K562 (cell line): ENCODE measurements around the gene IARS2. TPM values are rescaled to one million over a fixed set of nuclear protein-coding genes. Genes with fewer than 3 reads are reported as not detected.

Source experiments
- ATAC-seq: fragments of 200-7000 bp; cut with Tn5 transposase; 3 replicates; pipeline ENCODE4 v1.9.1; 2020; ENCODE audit warnings: moderate library complexity
- BruUV-seq: library from RNA; stranded (reverse); fragments of 400-500 nt; replicated peaks from 2 replicates; lab custom pipeline; 2021; lab: Mats Ljungman, UMichigan
- CTCF ChIA-PET: fragments of 300-600 bp; formaldehyde crosslinking; extraction: SDS; loops from one replicate; lab custom pipeline; 2021; ENCODE audit warnings: low intra/inter-chr PET ratio; lab: Yijun Ruan, JAX
- POLR2A ChIA-PET: fragments of 300-600, 350-650 bp; sonication (Branson Sonifier 250); formaldehyde crosslinking; extraction: SDS; loops from one replicate; lab custom pipeline; 2021; ENCODE audit warnings: antibody characterized with exemption, inconsistent platforms; lab: Yijun Ruan, JAX
- DNase-seq, 4 experiments: peaks; one replicate each; pipeline versions ENCODE4 v3.0.0 to v3.0.0-alpha.2; 2011 to 2018; ENCODE audit warnings: low spot score in 3 of 4, mixed read lengths in 3 of 4; ENCODE audit errors: extremely low read depth in 1 of 4
- FAIRE-seq: peaks from 2 replicates; lab custom pipeline; 2011; peaks lifted over from hg19 to GRCh38; lab: Jason Lieb, UNC
- H2AFZ ChIP-seq: 2 replicates; pipeline ENCODE4 v1.6.0; 2011; ENCODE audit warnings: low read depth, low read length, control low read depth, inconsistent platforms
- H3K27ac ChIP-seq: fragments of 200-600 bp; 3 replicates; pipeline ENCODE4 v1.8.0; 2011; ENCODE audit warnings: low read depth, mild to moderate bottlenecking, control low read depth, inconsistent platforms, low read length, moderate library complexity, mixed read lengths; ENCODE audit errors: extremely low read depth
- H3K27me3 ChIP-seq, 2 experiments: fragments of 300-600 bp in 1 of 2; 2 replicates in 1 of 2; 3 replicates in 1 of 2; pipeline versions ENCODE4 v1.6.0 to v1.8.0; 2011; ENCODE audit warnings: inconsistent platforms in 2 of 2, low read length in 2 of 2, mild to moderate bottlenecking in 1 of 2, mixed read lengths in 1 of 2, moderate library complexity in 1 of 2; ENCODE audit not compliant: control insufficient read depth in 2 of 2, insufficient read depth in 2 of 2
- H3K36me3 ChIP-seq: fragments of 300-600 bp; 3 replicates; pipeline ENCODE4 v1.8.0; 2011; ENCODE audit warnings: mild to moderate bottlenecking, low read length, inconsistent platforms; ENCODE audit not compliant: control insufficient read depth, insufficient read depth
- H3K4me1 ChIP-seq, 2 experiments: fragments of 200-600 bp in 1 of 2; replicated peaks in 1 of 2; 2 replicates in 1 of 2; 3 replicates in 1 of 2; pipeline versions ENCODE4 v1.5.1 to v1.8.0; 2011; ENCODE audit warnings: inconsistent platforms in 2 of 2, low read length in 2 of 2, mild to moderate bottlenecking in 1 of 2, mixed read lengths in 1 of 2, moderate library complexity in 1 of 2; ENCODE audit not compliant: control insufficient read depth in 2 of 2, insufficient read depth in 2 of 2
- H3K4me2 ChIP-seq: 2 replicates; pipeline ENCODE4 v1.6.1; 2011; ENCODE audit warnings: low read length, control low read depth, inconsistent platforms, mixed read lengths; ENCODE audit not compliant: insufficient read depth
- H3K4me3 ChIP-seq: fragments of 200-600 bp; sonication (generic), shearing (Covaris generic); 2 replicates; pipeline ENCODE4 v1.5.1; 2016; ENCODE audit warnings: control low read depth, inconsistent platforms
- H3K79me2 ChIP-seq: fragments of 200-600 bp; 3 replicates; pipeline ENCODE4 v1.8.0; 2011; ENCODE audit warnings: low read length, inconsistent platforms; ENCODE audit not compliant: control insufficient read depth, insufficient read depth
- H3K9ac ChIP-seq, 2 experiments: 2 replicates each; pipeline versions ENCODE4 v1.6.0 to v1.6.1; 2011; ENCODE audit warnings: low read depth in 2 of 2, low read length in 2 of 2, control low read depth in 1 of 2, inconsistent platforms in 1 of 2, mild to moderate bottlenecking in 1 of 2, mixed read lengths in 1 of 2; ENCODE audit not compliant: insufficient read depth in 1 of 2
- H3K9me1 ChIP-seq: one replicate; pipeline ENCODE4 v1.6.0; 2011; ENCODE audit warnings: inconsistent platforms, mild to moderate bottlenecking, low read length, moderate library complexity; ENCODE audit not compliant: control insufficient read depth, insufficient read depth
- H3K9me3 ChIP-seq: replicated peaks from 2 replicates; pipeline ENCODE4 v1.5.1; 2011; ENCODE audit warnings: low read depth, low read length, inconsistent platforms; ENCODE audit not compliant: control insufficient read depth, insufficient read depth
- H4K20me1 ChIP-seq: replicated peaks from 2 replicates; pipeline ENCODE4 v1.6.1; 2011; ENCODE audit warnings: low read length, inconsistent platforms, mixed read lengths; ENCODE audit not compliant: control insufficient read depth, insufficient read depth
- NFYB ChIP-seq: IDR thresholded peaks from 2 replicates; pipeline ENCODE4 v1.6.1; 2011; ENCODE audit warnings: mild to moderate bottlenecking, moderate library complexity; ENCODE audit not compliant: insufficient read length; ENCODE audit errors: extremely low read depth
- THRAP3 ChIP-seq: fragments of 450-650 bp; IDR thresholded peaks from 2 replicates; pipeline ENCODE4 v1.6.1; 2016; ENCODE audit warnings: mild to moderate bottlenecking, inconsistent platforms, borderline replicate concordance
- TOE1 ChIP-seq, 2 experiments: fragments of 450-650 bp in 1 of 2; sonication (generic) in 1 of 2; formaldehyde crosslinking in 1 of 2; IDR thresholded peaks; 2 replicates each; pipeline versions ENCODE4 v1.7.1 to v1.8.0; 2016 to 2022; ENCODE audit warnings: borderline replicate concordance in 2 of 2, mild to moderate bottlenecking in 2 of 2, antibody characterized with exemption in 1 of 2, inconsistent platforms in 1 of 2, low read depth in 1 of 2, missing genetic modification reagents in 1 of 2, moderate library complexity in 1 of 2
- ZNF232 ChIP-seq: sonication (generic); formaldehyde crosslinking; IDR thresholded peaks from 2 replicates; pipeline ENCODE4 v1.8.0; 2022; ENCODE audit warnings: mild to moderate bottlenecking, missing genetic modification reagents
- ZNF79 ChIP-seq: fragments of 250-450 bp; sonication (Bioruptor Pico); IDR thresholded peaks from 2 replicates; pipeline ENCODE4 v1.4.0; 2020; ENCODE audit warnings: low read depth, mild to moderate bottlenecking, moderate library complexity
- WGBS: fragments of 100-300 bp; shearing (Covaris generic); methylation state at CpG from one replicate; pipeline ENCODE4 v1.1.6; 2016; ENCODE audit warnings: low coverage, mixed read lengths; ENCODE audit not compliant: insufficient coverage; ENCODE audit errors: missing lambda C conversion rate; 5-methylcytosine and 5-hydroxymethylcytosine counted together
- in situ Hi-C: fragments of 300-500 bp; cut with MboI; formaldehyde crosslinking; loops from 4 replicates; pipeline ENCODE4 v1.15.0; 2018; ENCODE audit warnings: inconsistent platforms, mixed read lengths
- intact Hi-C: fragments of 100-400 bp; cut with micrococcal nuclease; formaldehyde crosslinking; loops from 2 replicates; pipeline ENCODE4 v1.14.2; 2022
- polyA plus RNA-seq, 8 experiments: library from polyadenylated mRNA; depleted of rRNA in 4 of 8; stranded (reverse) in 5 of 8; unstranded in 3 of 8; fragments of >200 nt; fragmentation: Nextera tagmentation in 2 of 8; fragmentation: Illumina TruSeq in 1 of 8; extraction: Ambion mirVana in 2 of 8; extraction: Trizol in 1 of 8; gene quantifications; 2 replicates each; pipeline versions ENCODE4 v1.2.1 to v1.2.3, GENCODE V29; 2011 to 2014; ENCODE audit warnings: inconsistent platforms in 1 of 8, missing spikeins in 1 of 8
- total RNA-seq, 7 experiments: library from RNA; depleted of rRNA in 6 of 7; stranded (reverse); fragments of >200 nt in 6 of 7; fragmentation: Illumina TruSeq in 2 of 7; extraction: Trizol in 2 of 7; gene quantifications; 2 replicates each; pipeline versions ENCODE4 v1.2.1 to v1.2.3, GENCODE V29; 2011 to 2021; ENCODE audit warnings: low replicate concordance in 1 of 7
- TF ChIP-seq, protein P1 (sequence below): IDR thresholded peaks from 2 replicates; pipeline ENCODE4 v1.6.1; 2016; ENCODE audit warnings: missing genetic modification characterization, missing compliant biosample characterization
- TF ChIP-seq, protein P2 (sequence below): sonication (generic); formaldehyde crosslinking; IDR thresholded peaks from 2 replicates; pipeline ENCODE4 v1.5.0; 2020; ENCODE audit warnings: missing genetic modification reagents
- TF ChIP-seq, protein P3 (sequence below): fragments of 450-650 bp; IDR thresholded peaks from 2 replicates; pipeline ENCODE4 v1.6.1; 2016; ENCODE audit warnings: mild to moderate bottlenecking, moderate library complexity

The IARS2 gene
- total and polyA plus RNA-seq, 9 of the 15 experiments (the other 6 are each of a cell fraction or from before 2014, with no cell fraction given): 39.6 to 127 (median 93.8) TPM

DNA sequence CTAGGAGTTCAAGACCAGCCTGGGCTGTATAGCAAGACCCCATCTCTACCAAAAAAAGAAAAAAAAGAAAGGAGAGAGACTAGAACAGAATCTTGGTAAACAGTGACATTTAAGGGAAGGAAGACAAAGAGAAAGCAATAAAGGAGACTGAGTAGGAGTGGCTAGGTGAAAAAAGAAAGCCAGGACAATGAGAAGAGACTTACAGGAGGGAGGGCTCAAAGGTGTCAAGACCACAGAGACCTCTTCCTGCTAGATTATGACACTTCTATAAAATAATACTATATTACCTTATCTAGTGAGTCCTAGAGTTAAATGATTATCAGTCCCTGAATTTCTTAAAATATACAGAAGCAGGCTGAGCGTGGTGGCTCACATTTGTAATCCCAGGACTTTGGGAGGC is 37.6 kb upstream of the IARS2 start:
- no peak overlapping the region for H2AFZ ChIP-seq
- ChIA-PET POLR2A (no interaction called here), CTCF (no interaction called here)
- BruUV-seq: no TSS peak
- DNase-seq (no peak), ATAC-seq (no peak), FAIRE-seq (no peak)
- no peaks in the 10 kb centered on the region for H3K9me1 ChIP-seq
- no peaks in the 10 kb centered on the region for H3K27me3 ChIP-seq
- H3K9me3 ChIP-seq: no peaks in the 10 kb centered on the region
- H3K4me1 ChIP-seq: no peaks in the 10 kb centered on the region
- H3K9ac ChIP-seq: no peak overlapping the region
- H4K20me1 ChIP-seq: no peaks in the 10 kb centered on the region
- in situ Hi-C loops: no loop called here
- H3K4me3 ChIP-seq: no peak overlapping the region
- no peak overlapping the region for H3K27ac ChIP-seq
- H3K36me3 ChIP-seq: peaks cover 14% of the 10 kb centered on the region; the same call in 1 of the 3 replicates
- 72% methylated on average over 1 of the region's 1 CpG for WGBS
- intact Hi-C loops: no loop called here
- H3K79me2 ChIP-seq: no peaks in the 10 kb centered on the region
- no peak overlapping the region for H3K4me2 ChIP-seq
- TF ChIP-seq NFYB: no peak
- TF ChIP-seq THRAP3: no peak
- no peak for TF ChIP-seq ZNF232 (CRISPR knock-in tag)
- TF ChIP-seq, protein P1, sequence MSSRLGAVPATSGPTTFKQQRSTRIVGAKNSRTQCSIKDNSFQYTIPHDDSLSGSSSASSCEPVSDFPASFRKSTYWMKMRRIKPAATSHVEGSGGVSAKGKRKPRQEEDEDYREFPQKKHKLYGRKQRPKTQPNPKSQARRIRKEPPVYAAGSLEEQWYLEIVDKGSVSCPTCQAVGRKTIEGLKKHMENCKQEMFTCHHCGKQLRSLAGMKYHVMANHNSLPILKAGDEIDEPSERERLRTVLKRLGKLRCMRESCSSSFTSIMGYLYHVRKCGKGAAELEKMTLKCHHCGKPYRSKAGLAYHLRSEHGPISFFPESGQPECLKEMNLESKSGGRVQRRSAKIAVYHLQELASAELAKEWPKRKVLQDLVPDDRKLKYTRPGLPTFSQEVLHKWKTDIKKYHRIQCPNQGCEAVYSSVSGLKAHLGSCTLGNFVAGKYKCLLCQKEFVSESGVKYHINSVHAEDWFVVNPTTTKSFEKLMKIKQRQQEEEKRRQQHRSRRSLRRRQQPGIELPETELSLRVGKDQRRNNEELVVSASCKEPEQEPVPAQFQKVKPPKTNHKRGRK: no peak
- TF ChIP-seq ZNF79: no peak
- TF ChIP-seq, protein P2, sequence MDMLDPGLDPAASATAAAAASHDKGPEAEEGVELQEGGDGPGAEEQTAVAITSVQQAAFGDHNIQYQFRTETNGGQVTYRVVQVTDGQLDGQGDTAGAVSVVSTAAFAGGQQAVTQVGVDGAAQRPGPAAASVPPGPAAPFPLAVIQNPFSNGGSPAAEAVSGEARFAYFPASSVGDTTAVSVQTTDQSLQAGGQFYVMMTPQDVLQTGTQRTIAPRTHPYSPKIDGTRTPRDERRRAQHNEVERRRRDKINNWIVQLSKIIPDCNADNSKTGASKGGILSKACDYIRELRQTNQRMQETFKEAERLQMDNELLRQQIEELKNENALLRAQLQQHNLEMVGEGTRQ: no peak
- TF ChIP-seq, protein P3, sequence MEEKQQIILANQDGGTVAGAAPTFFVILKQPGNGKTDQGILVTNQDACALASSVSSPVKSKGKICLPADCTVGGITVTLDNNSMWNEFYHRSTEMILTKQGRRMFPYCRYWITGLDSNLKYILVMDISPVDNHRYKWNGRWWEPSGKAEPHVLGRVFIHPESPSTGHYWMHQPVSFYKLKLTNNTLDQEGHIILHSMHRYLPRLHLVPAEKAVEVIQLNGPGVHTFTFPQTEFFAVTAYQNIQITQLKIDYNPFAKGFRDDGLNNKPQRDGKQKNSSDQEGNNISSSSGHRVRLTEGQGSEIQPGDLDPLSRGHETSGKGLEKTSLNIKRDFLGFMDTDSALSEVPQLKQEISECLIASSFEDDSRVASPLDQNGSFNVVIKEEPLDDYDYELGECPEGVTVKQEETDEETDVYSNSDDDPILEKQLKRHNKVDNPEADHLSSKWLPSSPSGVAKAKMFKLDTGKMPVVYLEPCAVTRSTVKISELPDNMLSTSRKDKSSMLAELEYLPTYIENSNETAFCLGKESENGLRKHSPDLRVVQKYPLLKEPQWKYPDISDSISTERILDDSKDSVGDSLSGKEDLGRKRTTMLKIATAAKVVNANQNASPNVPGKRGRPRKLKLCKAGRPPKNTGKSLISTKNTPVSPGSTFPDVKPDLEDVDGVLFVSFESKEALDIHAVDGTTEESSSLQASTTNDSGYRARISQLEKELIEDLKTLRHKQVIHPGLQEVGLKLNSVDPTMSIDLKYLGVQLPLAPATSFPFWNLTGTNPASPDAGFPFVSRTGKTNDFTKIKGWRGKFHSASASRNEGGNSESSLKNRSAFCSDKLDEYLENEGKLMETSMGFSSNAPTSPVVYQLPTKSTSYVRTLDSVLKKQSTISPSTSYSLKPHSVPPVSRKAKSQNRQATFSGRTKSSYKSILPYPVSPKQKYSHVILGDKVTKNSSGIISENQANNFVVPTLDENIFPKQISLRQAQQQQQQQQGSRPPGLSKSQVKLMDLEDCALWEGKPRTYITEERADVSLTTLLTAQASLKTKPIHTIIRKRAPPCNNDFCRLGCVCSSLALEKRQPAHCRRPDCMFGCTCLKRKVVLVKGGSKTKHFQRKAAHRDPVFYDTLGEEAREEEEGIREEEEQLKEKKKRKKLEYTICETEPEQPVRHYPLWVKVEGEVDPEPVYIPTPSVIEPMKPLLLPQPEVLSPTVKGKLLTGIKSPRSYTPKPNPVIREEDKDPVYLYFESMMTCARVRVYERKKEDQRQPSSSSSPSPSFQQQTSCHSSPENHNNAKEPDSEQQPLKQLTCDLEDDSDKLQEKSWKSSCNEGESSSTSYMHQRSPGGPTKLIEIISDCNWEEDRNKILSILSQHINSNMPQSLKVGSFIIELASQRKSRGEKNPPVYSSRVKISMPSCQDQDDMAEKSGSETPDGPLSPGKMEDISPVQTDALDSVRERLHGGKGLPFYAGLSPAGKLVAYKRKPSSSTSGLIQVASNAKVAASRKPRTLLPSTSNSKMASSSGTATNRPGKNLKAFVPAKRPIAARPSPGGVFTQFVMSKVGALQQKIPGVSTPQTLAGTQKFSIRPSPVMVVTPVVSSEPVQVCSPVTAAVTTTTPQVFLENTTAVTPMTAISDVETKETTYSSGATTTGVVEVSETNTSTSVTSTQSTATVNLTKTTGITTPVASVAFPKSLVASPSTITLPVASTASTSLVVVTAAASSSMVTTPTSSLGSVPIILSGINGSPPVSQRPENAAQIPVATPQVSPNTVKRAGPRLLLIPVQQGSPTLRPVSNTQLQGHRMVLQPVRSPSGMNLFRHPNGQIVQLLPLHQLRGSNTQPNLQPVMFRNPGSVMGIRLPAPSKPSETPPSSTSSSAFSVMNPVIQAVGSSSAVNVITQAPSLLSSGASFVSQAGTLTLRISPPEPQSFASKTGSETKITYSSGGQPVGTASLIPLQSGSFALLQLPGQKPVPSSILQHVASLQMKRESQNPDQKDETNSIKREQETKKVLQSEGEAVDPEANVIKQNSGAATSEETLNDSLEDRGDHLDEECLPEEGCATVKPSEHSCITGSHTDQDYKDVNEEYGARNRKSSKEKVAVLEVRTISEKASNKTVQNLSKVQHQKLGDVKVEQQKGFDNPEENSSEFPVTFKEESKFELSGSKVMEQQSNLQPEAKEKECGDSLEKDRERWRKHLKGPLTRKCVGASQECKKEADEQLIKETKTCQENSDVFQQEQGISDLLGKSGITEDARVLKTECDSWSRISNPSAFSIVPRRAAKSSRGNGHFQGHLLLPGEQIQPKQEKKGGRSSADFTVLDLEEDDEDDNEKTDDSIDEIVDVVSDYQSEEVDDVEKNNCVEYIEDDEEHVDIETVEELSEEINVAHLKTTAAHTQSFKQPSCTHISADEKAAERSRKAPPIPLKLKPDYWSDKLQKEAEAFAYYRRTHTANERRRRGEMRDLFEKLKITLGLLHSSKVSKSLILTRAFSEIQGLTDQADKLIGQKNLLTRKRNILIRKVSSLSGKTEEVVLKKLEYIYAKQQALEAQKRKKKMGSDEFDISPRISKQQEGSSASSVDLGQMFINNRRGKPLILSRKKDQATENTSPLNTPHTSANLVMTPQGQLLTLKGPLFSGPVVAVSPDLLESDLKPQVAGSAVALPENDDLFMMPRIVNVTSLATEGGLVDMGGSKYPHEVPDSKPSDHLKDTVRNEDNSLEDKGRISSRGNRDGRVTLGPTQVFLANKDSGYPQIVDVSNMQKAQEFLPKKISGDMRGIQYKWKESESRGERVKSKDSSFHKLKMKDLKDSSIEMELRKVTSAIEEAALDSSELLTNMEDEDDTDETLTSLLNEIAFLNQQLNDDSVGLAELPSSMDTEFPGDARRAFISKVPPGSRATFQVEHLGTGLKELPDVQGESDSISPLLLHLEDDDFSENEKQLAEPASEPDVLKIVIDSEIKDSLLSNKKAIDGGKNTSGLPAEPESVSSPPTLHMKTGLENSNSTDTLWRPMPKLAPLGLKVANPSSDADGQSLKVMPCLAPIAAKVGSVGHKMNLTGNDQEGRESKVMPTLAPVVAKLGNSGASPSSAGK: no peak
- no peak for TF ChIP-seq TOE1 (IDR thresholded peaks at IDR 0.05; ENCODE audit: borderline replicate concordance)
- no peak for TF ChIP-seq TOE1 (CRISPR knock-in tag; IDR thresholded peaks at IDR 0.05; ENCODE audit: borderline replicate concordance, low read depth)
